COLO829 (cell line): ENCODE measurements around the gene MOSMO.
"Not testable (repeated sequence)": the region's sequence is repeated elsewhere in the genome, so short reads cannot be mapped to it uniquely, and the experiment has no call there.

Experiments
- DNase-seq: peaks from one replicate; pipeline ENCODE4 v3.0.0; 2012; ENCODE audit warnings: low spot score

The MOSMO gene

GRCh38 chr16:22003195-22003594 lies 4.7 kb upstream of the MOSMO start:
- DNase-seq, result no peak

GRCh38 chr16:22004341-22004740 lies 3.6 kb upstream of the MOSMO start:
- DNase-seq, result no peak

GRCh38 chr16:22005746-22006145 lies 2.2 kb upstream of the MOSMO start:
- DNase-seq, result no peak

- no peak for DNase-seq
Observed at GRCh38 chr16:22006636-22007035, 1.3 kb upstream of the MOSMO start.

- no peak for DNase-seq
Observed at GRCh38 chr16:22007159-22007508, 777 bp upstream of the MOSMO start.

GRCh38 chr16:22008215-22009059 lies 526 bp downstream of the MOSMO start:
- DNase-seq, result no peak

- DNase-seq, result no peak
Observed at GRCh38 chr16:22010902-22011301, 3.0 kb downstream of the MOSMO start.

- DNase-seq, result no peak
Observed at GRCh38 chr16:22012241-22012640, 4.3 kb downstream of the MOSMO start.

GRCh38 chr16:22013486-22013885 lies 5.6 kb downstream of the MOSMO start:
- DNase-seq, result no peak

GRCh38 chr16:22014271-22014873 lies 6.5 kb downstream of the MOSMO start:
- no peak for DNase-seq

GRCh38 chr16:22016927-22017326 lies 9.0 kb downstream of the MOSMO start:
- DNase-seq, result no peak

- DNase-seq, result no peak
Observed at GRCh38 chr16:22018559-22018958, 10.6 kb downstream of the MOSMO start.

GRCh38 chr16:22022151-22022550 lies 14.2 kb downstream of the MOSMO start:
- DNase-seq, result no peak

GRCh38 chr16:22023505-22023904 lies 15.6 kb downstream of the MOSMO start:
- DNase-seq, result no peak

- DNase-seq, result not testable (repeated sequence)
Observed at GRCh38 chr16:22024785-22025184, 16.9 kb downstream of the MOSMO start.

- DNase-seq, result no peak
Observed at GRCh38 chr16:22027633-22028032, 19.7 kb downstream of the MOSMO start.

GRCh38 chr16:22029632-22030031 lies 21.7 kb downstream of the MOSMO start:
- no peak for DNase-seq

- DNase-seq, result no peak
Observed at GRCh38 chr16:22030087-22030812, 22.3 kb downstream of the MOSMO start.

- DNase-seq, result no peak
Observed at GRCh38 chr16:22031483-22032083, 23.7 kb downstream of the MOSMO start.

GRCh38 chr16:22034503-22034902 lies 26.6 kb downstream of the MOSMO start:
- no peak for DNase-seq

GRCh38 chr16:22035153-22035552 lies 27.2 kb downstream of the MOSMO start:
- DNase-seq, result no peak

GRCh38 chr16:22043882-22044281 lies 36.0 kb downstream of the MOSMO start:
- not testable (repeated sequence) for DNase-seq

GRCh38 chr16:22045888-22046287 lies 38.0 kb downstream of the MOSMO start:
- DNase-seq, result not testable (repeated sequence)
